Esophagus (tissue), 2 donors: ENCODE data around the gene SULT1A1. TPM values are rescaled to one million over a fixed set of nuclear protein-coding genes. Genes with fewer than 3 reads are reported as not detected.
"Not testable (repeated sequence)": the region's sequence is repeated elsewhere in the genome, so short reads cannot be mapped to it uniquely, and the experiment has no call there.

ENCODE experiments used
- H3K27ac ChIP-seq, 2 donors: one replicate each; pipeline ENCODE4 v1.5.1; 2013; ENCODE audit warnings: low read depth in 2 of 2, mild to moderate bottlenecking in 2 of 2, inconsistent platforms in 1 of 2, low read length in 1 of 2, moderate library complexity in 1 of 2
- H3K27me3 ChIP-seq, 2 donors: one replicate each; pipeline ENCODE4 v1.6.1; 2013; ENCODE audit warnings: low read length in 2 of 2, control low read depth in 1 of 2, mild to moderate bottlenecking in 1 of 2; ENCODE audit not compliant: insufficient read depth in 2 of 2, control insufficient read depth in 1 of 2
- H3K36me3 ChIP-seq, 2 donors: one replicate each; pipeline ENCODE4 v1.6.1; 2013; ENCODE audit warnings: low read length in 1 of 2; ENCODE audit not compliant: control insufficient read depth in 2 of 2, insufficient read depth in 2 of 2
- H3K4me1 ChIP-seq, 2 donors: one replicate each; pipeline ENCODE4 v1.6.1; 2013; ENCODE audit warnings: low read length in 1 of 2; ENCODE audit not compliant: control insufficient read depth in 2 of 2, insufficient read depth in 2 of 2
- H3K4me3 ChIP-seq, 2 donors: one replicate each; pipeline ENCODE4 v1.5.1; 2013; ENCODE audit warnings: low read length in 2 of 2, mild to moderate bottlenecking in 2 of 2, low read depth in 1 of 2, moderate library complexity in 1 of 2
- H3K9me3 ChIP-seq, 2 donors: one replicate each; pipeline ENCODE4 v1.6.1; 2013; ENCODE audit warnings: mild to moderate bottlenecking in 2 of 2, low read depth in 1 of 2, low read length in 1 of 2, moderate library complexity in 1 of 2; ENCODE audit not compliant: control insufficient read depth in 2 of 2, insufficient read depth in 1 of 2
- WGBS, 2 donors: extraction: QIAGEN DNeasy Blood & Tissue Kit; methylation state at CpG; one replicate each; pipeline ENCODE4 v1.1.7; 2013; 5-methylcytosine and 5-hydroxymethylcytosine counted together
- polyA plus RNA-seq, 2 donors: library from polyadenylated mRNA; stranded (reverse); fragments of 200-250 nt; gene quantifications; one replicate each; pipeline ENCODE4 v1.2.3, GENCODE V29; 2013
- donor health status: healthy with polysubstance abuse.
- donor health status: Bipolar disorder and iron deficiency.

Gene SULT1A1
- polyA plus RNA-seq = 1 to 10 TPM; 5.6 to 7.9 TPM

DNA sequence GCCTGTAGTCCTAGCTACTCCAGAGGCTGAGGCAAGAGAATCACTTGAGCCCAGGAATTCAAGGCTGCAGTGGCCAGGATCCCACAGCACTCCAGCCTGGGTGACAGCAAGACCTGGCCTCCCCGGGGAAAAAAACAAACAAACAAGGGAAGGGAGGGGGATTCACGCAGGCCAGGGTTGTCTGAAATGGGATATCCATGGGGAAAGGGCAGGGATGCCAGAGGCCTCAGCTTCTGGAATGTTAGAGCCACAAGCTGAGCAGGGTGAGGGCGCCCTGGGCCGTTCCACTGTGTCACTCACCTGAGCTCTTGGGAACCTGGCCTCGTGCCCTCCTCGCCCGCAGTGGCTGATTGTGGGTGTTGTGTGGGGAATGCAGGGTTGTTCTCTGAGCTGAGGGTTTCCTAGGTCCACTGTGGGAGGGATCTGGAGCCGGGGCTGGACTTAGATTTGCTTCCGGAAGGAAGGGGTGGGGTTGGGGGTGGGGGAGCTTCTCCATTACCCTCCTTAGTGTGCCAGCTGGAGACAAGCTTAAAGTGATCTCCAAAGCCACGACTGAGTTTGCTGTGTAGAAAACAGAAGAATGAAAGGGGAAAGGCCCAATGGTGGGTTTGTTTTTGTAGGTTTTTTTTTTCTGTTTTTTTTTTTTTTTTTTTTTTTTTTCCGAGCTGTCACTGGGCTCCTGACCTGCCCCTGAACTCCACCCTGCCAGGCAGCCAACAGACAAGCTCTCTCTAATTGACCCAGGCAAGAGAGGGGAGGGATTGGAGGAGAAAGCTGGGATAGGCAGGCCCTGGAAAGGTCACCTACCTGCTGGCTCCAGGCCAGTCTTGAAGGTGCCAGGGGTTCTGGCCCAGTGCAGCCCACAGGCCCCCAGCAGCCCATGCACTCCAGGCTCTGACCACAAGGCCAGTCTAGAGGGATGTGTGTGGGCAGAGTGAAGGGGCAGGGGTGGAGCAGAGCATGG lies at the start of gene SULT1A1:
Gene SULT1A1 (minus strand): TSS at position 414 of the 964 bp plus-strand sequence. CDS start 1,189 bp downstream, outside the sequence.
- Histone ChIP-seq H3K4me1 (no peaks in the 10 kb centered on the region), H3K36me3 (no peaks in the 10 kb centered on the region), H3K27me3 (no peaks in the 10 kb centered on the region), H3K9me3 (no peaks in the 10 kb centered on the region), H3K27ac (no peak within 1 kb of the TSS), H3K4me3 (no peak within 1 kb of the TSS)
- 45 to 51% methylated on average over 11 of the region's 11 CpGs for WGBS, 2 donors

- not testable (repeated sequence) for H3K4me1 ChIP-seq, H3K9me3 ChIP-seq, H3K27ac ChIP-seq, H3K27me3 ChIP-seq, H3K36me3 ChIP-seq, H3K4me3 ChIP-seq
- 58 to 71% methylated on average over 2 of the region's 2 CpGs for WGBS, 2 donors
These were observed 30.1 kb upstream of the SULT1A1 start for GRCh38 chr16:28639959-28640358.

DNA sequence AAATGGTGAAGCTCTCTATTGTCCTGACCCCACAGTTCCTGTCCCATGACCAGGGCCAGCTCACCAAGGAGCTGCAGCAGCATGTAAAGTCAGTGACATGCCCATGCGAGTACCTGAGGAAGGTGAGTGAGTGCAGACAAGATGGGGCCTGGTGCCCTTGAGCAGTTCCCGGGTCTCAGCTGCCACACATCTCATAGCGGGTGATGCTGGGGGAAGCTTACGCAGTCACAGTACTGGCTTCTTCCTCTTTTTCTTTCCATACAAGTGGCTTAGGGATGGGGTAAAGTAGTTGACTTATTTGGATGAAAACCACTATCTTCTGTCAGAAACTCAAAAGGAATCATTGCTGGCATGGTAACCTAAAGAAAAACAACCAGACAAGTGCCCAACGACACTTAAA lies 28.5 kb upstream of the SULT1A1 start:
- WGBS, 2 donors = 43 to 45% methylated on average over 4 of the region's 5 CpGs
- H3K9me3 ChIP-seq, H3K4me1 ChIP-seq, H3K36me3 ChIP-seq, H3K4me3 ChIP-seq, H3K27me3 ChIP-seq, H3K27ac ChIP-seq: not testable (repeated sequence)

GRCh38 chr16:28637765-28638164 lies 27.9 kb upstream of the SULT1A1 start, which contains the start of gene NPIPB8:
TSS of gene NPIPB8 (plus strand) at chr16:28638065. CDS start at chr16:28638361, 296 bp downstream.
- not testable (repeated sequence) for H3K36me3 ChIP-seq, H3K27me3 ChIP-seq, H3K4me3 ChIP-seq, H3K9me3 ChIP-seq, H3K27ac ChIP-seq, H3K4me1 ChIP-seq
- no CpG with 5 or more reads among the region's 1 CpG for WGBS, 2 donors

DNA sequence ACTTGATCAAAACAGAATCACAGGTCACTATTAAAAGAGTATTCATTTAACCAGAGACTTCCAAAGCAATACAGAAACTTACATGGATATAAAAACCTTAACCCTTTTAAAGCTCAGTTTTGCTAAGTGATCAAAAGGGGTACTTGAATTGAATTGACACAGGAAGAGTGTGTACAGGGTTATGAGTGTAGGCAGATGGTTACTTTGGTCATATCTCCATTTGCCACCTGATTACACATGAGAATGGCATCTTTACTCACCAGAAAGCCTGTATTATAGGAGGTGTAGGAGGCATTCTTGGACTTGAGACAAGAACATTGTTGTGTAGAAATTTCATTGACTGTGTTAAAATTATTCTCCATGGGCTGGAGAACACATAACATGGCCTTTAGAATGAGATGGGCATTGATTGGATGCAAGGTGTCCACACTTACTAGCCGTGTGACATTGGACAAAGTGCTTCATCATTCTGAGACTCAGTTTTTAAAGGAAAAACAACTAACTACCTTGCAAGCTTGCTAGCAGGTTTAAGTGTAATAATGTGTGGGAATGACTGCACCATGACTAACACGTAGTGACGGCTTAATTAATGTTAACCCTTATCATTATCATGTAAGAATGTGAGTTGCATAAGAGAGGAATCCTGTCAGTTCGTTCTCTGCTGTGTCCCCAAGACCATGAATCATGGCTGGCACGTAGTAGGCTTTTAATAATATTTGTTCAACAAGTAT lies 26.4 kb upstream of the SULT1A1 start:
- not testable (repeated sequence) for H3K27me3 ChIP-seq, H3K36me3 ChIP-seq, H3K9me3 ChIP-seq, H3K4me3 ChIP-seq, H3K27ac ChIP-seq, H3K4me1 ChIP-seq
- WGBS, 2 donors = 25 to 44% methylated on average over 5 of the region's 5 CpGs

- 76 to 78% methylated on average over 4 of the region's 5 CpGs for WGBS, 2 donors
- H3K4me3 ChIP-seq, H3K36me3 ChIP-seq, H3K27ac ChIP-seq, H3K9me3 ChIP-seq, H3K4me1 ChIP-seq, H3K27me3 ChIP-seq: not testable (repeated sequence)
These were observed 21.1 kb upstream of the SULT1A1 start for GRCh38 chr16:28630905-28631304.

- no peaks in the 10 kb centered on the region for H3K9me3 ChIP-seq
- no peak overlapping the region for H3K27ac ChIP-seq
- H3K36me3 ChIP-seq = no peaks in the 10 kb centered on the region
- H3K4me3 ChIP-seq = peak overlapping the region; percentile 51 to 65
- 1 to 5% methylated on average over 61 to 68 of the region's 68 CpGs for WGBS, 2 donors
- H3K27me3 ChIP-seq = no peaks in the 10 kb centered on the region
- peaks cover 0 to 4% of the 10 kb centered on the region in 2 donors for H3K4me1 ChIP-seq
These were observed 13.4 kb upstream of the SULT1A1 start for GRCh38 chr16:28623172-28623711.

- peak overlapping the region; percentile 51 to 65 for H3K4me3 ChIP-seq
- H3K9me3 ChIP-seq, H3K27ac ChIP-seq, H3K27me3 ChIP-seq, H3K4me1 ChIP-seq, H3K36me3 ChIP-seq: not testable (repeated sequence)
- 33 to 36% methylated on average over 22 to 24 of the region's 24 CpGs for WGBS, 2 donors
These were observed 12.8 kb upstream of the SULT1A1 start for GRCh38 chr16:28622532-28623171.

- Histone ChIP-seq H3K4me3 (no peak overlapping the region), H3K4me1 (peaks cover 0 to 4% of the 10 kb centered on the region in 2 donors), H3K36me3 (no peaks in the 10 kb centered on the region), H3K27me3 (no peaks in the 10 kb centered on the region), H3K27ac (no peak overlapping the region), H3K9me3 (no peaks in the 10 kb centered on the region)
- 72 to 85% methylated on average over 7 of the region's 7 CpGs for WGBS, 2 donors
These were observed 11.8 kb upstream of the SULT1A1 start for GRCh38 chr16:28621481-28622155.
